ENCODE results near the gene CPA3.
A peak's percentile ranks its signal among the peaks of the same experiment; 100 is the strongest.

The CPA3 gene, protein sequence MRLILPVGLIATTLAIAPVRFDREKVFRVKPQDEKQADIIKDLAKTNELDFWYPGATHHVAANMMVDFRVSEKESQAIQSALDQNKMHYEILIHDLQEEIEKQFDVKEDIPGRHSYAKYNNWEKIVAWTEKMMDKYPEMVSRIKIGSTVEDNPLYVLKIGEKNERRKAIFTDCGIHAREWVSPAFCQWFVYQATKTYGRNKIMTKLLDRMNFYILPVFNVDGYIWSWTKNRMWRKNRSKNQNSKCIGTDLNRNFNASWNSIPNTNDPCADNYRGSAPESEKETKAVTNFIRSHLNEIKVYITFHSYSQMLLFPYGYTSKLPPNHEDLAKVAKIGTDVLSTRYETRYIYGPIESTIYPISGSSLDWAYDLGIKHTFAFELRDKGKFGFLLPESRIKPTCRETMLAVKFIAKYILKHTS

DNA sequence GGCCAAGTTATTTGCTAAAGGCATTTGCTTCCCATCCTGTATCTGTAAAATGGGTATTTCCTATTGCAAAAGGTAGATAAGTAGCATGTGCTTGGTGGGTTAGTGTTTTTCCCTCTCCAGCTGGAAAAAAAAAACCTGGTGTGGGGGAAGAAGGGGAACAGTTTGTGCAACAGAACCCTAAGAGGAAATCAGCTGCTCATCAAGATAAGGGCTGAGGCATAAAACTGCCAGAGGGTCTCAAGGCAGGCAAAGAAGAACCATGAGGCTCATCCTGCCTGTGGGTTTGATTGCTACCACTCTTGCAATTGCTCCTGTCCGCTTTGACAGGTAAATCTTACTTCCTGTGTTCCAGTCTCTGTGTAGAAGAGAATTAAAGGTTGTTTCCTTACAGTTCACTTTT, at the start of gene CPA3:
CPA3 (plus strand) TSS at position 248 of the 400 bp plus-strand sequence; CDS start at position 260, 12 bp downstream.
- DNase-seq (ENCODE audit: low read depth) = no peak

DNA sequence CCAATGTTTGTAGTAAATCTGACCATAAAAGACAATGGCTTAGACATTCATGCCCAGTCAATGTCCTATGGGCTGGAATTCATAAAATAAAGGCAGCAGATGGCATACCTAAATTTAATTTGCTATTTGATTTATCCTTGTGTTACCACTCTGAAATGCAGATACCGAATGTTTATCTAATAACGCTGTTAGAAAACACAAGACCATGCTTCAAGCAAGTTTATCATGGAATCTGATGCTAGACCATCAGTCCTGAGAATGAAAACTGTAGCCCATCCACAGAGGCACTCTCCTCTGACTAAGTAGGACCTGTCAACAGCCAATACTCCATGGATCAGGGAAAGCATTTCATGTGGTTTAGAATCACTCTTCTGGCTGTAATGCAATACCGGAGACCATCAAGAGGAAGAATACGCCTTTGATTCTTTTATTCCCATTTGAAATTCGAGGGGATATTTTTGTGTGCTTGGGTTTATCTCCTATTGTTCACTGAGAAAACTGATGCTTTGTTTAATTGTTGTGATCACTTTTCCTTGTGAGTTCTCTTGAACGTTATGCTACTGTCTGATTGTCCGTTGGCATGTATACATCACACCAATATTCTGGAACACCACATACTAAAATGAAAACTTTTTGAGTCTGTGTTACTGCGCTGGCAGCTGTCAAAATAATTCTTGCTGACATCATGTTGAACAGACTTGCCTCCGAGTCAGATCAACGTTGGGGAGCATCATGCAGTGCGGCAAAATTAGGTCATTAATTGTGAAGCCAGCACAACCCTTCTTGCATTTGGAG, 49.6 kb upstream of the CPA3 start:
- DNase-seq (ENCODE audit: low read depth) = no peak

DNA sequence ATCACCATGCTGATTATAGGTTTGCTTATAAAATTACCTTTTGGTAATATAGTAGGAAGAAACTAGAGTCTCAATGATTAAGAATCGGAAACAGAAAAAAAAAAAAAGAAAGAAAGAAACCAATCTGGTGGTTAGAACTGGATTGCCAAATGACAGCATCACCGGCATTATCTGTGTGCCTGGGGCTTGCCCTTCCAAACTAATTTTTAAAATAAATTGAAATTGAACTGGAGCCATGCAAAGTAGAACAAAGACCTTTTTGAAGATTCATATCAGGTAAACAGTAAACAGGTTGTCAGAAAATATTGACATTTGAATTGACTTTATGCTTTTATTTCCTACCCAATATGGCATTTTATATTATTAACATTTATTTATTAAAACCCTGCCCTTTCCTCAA, 48.7 kb upstream of the CPA3 start:
- no peak for DNase-seq (ENCODE audit: low read depth)

DNA sequence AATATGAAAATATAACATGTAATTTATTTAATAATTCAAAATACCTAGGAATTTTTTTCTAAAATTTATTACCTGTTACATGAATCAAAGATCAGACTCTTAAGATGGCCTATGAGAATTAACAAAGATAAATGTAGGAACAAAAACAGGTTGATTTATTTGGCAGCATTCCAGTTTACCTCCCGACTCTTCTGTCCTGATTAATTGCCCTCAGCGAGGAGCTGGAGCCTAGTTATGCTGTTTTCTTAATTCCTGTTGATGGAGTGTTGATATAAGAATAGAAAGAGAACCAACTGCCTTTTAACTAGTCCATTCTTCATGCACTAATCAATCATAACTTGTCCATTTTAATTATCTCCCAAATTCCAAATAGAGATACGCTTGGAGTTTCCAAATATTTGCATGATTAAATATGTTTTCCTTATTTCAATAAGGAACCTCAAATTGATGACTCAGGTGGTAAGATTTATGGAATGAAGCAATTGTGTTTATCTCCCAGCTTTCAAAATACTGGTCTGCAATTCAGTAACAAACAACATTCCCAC, 48.0 kb upstream of the CPA3 start:
- DNase-seq (ENCODE audit: low read depth) = no peak

GRCh38 chr3:148820361-148821245, 44.5 kb upstream of the CPA3 start:
- no peak for DNase-seq (ENCODE audit: low read depth)

DNA sequence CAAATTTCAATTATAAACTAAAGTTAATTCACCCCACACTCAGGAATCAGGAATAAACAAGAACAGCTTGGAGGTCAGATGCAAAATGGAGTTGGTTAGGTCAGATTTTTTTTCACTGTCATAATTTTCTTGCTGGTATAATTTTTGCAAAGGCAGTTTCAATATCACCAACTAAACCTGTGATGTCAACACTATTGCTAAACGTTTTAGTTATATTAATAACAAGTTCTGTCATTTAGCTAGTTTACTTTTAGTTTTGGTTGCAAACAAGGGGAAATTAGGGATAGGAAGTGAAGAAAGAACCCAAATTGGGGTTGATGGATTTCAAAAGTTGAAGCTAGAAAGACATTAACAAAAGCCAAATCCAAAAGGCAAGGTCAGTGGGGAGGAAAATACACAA, 42.1 kb upstream of the CPA3 start:
- DNase-seq (ENCODE audit: low read depth) = no peak

GRCh38 chr3:148825476-148825875, 39.6 kb upstream of the CPA3 start:
- DNase-seq (ENCODE audit: low read depth) = no peak

DNA sequence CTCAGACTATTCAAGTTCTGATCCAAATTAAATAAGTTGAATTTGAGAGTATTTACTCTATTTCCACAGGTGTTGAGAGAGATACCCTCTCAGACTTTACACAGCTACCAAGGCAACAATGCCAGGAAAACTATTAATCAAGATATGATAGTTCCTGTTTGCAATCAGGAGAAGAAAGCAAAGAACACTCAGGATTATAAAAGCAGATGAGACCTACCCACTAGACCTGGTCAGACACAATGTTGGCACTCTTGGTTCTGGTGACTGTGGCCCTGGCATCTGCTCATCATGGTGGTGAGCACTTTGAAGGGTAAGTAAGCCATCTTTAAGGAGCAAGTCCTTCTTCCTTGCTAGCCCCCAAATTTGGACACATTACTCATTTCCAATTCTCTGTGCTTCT, 37.5 kb upstream of the CPA3 start, which contains the start of gene CPB1:
CPB1 (plus strand) TSS at position 227 of the 400 bp plus-strand sequence; CDS start at position 240, 13 bp downstream.
- DNase-seq (ENCODE audit: low read depth) = no peak

DNA sequence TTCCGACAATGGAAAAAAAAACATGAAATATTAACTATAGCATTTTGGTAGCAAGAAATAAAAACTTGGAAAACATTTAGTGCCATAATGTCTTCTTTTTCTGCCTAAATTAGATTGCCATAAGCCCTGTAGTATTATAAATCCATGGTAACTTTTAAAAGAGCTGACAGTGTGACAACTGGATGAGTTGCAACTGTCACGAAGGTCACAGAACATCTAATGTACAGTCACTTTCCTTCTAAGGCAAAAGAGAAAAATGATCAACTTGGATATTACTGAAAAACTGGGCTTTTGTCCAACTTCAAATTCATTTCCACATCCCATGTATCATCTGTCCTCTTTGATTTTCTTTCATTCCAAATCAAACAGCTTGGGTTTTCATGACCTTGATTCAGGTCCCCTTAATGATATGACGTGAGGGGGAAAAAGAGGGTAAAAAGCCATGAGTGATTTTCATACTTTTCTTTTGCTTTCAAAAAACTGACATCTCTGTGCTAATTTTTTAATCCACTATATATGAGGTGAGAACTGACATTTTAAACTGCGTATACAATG, 36.9 kb upstream of the CPA3 start:
- no peak for DNase-seq (ENCODE audit: low read depth)

DNA sequence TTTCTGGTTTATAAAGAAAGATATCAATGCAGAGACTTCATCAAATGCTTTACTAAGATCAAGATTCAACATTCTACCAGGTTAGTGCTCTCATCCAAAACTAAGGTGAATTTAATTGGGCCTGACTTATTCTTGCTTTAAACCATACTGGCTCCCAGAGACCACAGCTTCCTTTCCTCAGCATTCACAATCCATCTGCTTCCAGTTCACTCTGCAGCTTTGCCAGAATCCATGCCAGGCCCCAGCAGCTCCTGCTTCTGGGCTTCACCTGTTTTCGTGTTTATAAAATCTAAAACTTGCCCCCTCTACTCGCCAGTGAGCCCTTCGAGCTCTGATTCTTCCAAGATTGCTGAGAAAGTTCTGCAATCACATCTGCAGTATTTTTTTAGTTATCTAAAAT, 35.2 kb upstream of the CPA3 start:
- DNase-seq (ENCODE audit: low read depth) = no peak

- peak; percentile 32 for DNase-seq (ENCODE audit: low read depth)
Measured at GRCh38 chr3:148833223-148833622, 31.9 kb upstream of the CPA3 start.

GRCh38 chr3:148839805-148840204, 25.3 kb upstream of the CPA3 start:
- no peak for DNase-seq (ENCODE audit: low read depth)

GRCh38 chr3:148840451-148840850, 24.6 kb upstream of the CPA3 start:
- DNase-seq (ENCODE audit: low read depth) = no peak

DNA sequence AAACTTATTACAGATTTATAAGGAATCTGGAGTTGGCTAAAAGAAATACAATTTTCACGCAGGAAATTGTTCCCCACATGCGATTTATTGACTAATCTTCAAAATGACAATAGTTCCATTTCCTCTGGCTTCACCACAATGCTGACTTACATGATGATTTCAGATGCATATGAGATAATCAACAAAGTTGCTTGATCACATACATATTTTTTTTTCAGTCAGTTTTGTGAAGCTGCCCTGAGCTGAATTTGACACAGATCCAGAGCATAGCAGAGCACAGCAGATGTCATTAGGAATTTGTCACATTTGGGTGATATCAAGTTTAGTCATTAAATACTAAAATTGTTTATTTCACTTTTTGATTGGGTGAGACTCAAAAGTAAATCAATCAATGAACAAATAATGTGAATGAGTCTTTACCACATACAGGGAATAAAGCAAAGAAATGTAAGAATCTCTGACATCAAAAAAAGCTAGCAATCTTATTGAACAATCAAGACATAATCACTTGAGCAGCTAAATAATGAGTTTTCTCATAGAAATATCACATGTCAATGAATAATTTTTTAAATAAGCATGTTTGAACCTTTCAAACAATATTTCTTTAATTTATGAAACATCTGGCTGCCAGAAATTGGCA, 19.2 kb upstream of the CPA3 start:
- no peak for DNase-seq (ENCODE audit: low read depth)

- peak; percentile 24 for DNase-seq (ENCODE audit: low read depth)
Measured at GRCh38 chr3:148847351-148847750, 17.7 kb upstream of the CPA3 start.

DNA sequence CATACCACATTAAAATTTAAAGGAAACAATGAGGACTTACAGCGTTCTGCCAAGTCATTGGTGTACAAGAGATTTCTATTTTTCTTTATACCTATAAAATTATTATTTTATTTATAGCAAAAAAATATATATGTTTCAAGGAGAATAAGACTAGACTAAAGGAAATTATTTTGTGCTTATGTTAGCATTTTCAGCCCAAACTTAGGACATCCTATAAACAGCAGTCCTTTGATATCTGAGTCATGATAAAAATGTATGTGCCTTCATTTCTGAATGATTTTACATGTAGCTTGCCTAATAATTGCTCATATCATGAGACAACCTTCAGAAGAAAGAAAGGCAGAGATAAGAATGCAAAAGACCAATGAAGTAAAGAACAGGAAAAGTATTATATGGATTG, 16.7 kb upstream of the CPA3 start:
- DNase-seq (ENCODE audit: low read depth) = no peak

DNA sequence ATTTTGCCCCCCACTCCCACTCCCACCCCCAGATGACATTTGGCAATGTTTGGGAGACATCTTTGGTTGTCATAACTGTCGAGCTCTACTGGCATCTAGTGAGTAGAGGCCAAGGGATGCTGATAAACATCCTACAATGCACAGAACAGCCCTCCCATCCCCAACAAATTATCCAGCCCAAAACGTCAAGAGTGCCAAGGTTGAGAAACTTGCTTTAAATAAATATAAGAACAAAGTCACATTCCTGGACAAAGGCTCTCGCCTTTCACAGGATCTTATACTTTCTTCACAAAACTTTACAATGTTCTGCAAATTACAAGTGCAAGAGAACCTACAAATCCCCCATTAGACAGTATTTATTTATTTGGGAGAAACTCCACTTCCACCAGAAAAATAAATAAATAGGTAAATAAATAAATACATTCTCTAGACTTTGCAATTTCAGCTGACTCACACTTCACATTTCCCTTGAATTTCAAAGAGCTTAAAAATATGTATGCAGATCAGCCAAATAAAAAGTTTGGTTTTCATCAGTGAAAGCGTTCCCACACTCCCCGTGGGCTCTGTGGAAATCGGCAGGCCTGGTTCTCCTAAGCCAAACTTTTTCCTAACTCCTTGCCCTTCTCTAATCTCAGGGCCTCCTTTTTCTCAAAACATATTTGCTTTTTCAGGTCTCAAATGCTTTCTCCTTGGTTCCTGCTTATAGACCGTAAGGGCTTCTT, 12.7 kb upstream of the CPA3 start:
- no peak for DNase-seq (ENCODE audit: low read depth)

- DNase-seq (ENCODE audit: low read depth) = no peak
Measured at GRCh38 chr3:148853076-148853475, 12.0 kb upstream of the CPA3 start.

DNA sequence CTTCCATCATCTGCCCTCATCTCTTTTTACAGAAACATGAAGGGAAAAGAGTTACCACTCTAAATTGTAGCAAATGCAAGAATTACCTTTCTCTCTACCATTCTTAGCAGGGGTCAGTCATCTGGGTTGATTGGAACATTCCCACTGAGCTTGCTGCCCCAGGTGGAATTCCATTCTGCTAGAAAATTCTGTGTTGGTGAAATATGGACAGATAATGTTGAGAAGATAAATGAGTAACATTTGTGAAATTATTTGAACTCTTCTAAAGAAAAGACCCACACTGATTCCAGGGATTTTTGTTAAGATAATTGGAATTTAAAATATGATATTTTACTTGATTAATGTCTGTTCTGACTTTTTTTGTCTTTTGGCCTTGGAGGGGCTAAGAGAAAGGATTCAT, 11.0 kb upstream of the CPA3 start:
- DNase-seq (ENCODE audit: low read depth) = no peak

DNA sequence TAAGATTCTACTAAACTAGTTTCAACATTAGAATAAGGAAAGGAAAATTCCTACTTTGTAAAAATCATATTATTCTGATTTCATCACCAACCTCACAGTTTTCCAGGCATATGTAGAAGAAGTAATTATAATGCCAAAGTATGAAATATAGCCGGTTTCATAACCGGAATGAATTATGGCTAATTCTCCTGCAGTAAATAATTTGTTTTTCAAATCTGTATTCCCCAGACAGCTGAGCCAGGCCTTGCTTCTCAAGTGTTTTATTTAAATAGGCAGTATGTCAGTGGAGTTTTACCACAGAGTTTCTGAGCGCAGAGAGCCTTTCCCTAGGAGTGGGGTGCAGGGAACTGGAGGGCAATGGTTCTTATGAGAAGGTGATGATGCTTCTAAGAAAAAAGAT, 8.7 kb upstream of the CPA3 start:
- DNase-seq (ENCODE audit: low read depth) = no peak

Measured in ELR (cell line).